Ishikawa (cell line): ENCODE results near the gene FRMPD3.

Source experiments
- CEBPB ChIP-seq: IDR thresholded peaks from 2 replicates; pipeline ENCODE4 v1.6.1; 2012
- CREB1 ChIP-seq: IDR thresholded peaks from 2 replicates; pipeline ENCODE4 v1.6.1; 2012; ENCODE audit warnings: low read depth
- EGR1 ChIP-seq: IDR thresholded peaks from 2 replicates; pipeline ENCODE4 v1.6.1; 2012
- EP300 ChIP-seq: IDR thresholded peaks from 2 replicates; pipeline ENCODE4 v1.6.1; 2012; ENCODE audit warnings: borderline replicate concordance
- FOXM1 ChIP-seq: IDR thresholded peaks from 2 replicates; pipeline ENCODE4 v1.6.1; 2012; ENCODE audit warnings: low read depth, borderline replicate concordance
- MAX ChIP-seq: IDR thresholded peaks from 2 replicates; pipeline ENCODE4 v1.6.1; 2012
- NFIC ChIP-seq: IDR thresholded peaks from 2 replicates; pipeline ENCODE4 v1.6.1; 2012
- RAD21 ChIP-seq: IDR thresholded peaks from 2 replicates; pipeline ENCODE4 v1.6.1; 2012; ENCODE audit warnings: low read depth
- TAF1 ChIP-seq: IDR thresholded peaks from 2 replicates; pipeline ENCODE4 v1.6.1; 2012; ENCODE audit warnings: low read depth, mild to moderate bottlenecking
- TEAD4 ChIP-seq: IDR thresholded peaks from 2 replicates; pipeline ENCODE4 v1.6.1; 2012
- YY1 ChIP-seq: IDR thresholded peaks from 2 replicates; pipeline ENCODE4 v1.6.1; 2012; ENCODE audit warnings: low read depth
- ZBTB7A ChIP-seq: IDR thresholded peaks from 2 replicates; pipeline ENCODE4 v1.6.1; 2012; ENCODE audit warnings: low read depth
- TF ChIP-seq, protein P1 (sequence below): IDR thresholded peaks from 2 replicates; pipeline ENCODE4 v1.6.1; 2012; ENCODE audit warnings: low read depth, mild to moderate bottlenecking

- TF ChIP-seq, protein P1, sequence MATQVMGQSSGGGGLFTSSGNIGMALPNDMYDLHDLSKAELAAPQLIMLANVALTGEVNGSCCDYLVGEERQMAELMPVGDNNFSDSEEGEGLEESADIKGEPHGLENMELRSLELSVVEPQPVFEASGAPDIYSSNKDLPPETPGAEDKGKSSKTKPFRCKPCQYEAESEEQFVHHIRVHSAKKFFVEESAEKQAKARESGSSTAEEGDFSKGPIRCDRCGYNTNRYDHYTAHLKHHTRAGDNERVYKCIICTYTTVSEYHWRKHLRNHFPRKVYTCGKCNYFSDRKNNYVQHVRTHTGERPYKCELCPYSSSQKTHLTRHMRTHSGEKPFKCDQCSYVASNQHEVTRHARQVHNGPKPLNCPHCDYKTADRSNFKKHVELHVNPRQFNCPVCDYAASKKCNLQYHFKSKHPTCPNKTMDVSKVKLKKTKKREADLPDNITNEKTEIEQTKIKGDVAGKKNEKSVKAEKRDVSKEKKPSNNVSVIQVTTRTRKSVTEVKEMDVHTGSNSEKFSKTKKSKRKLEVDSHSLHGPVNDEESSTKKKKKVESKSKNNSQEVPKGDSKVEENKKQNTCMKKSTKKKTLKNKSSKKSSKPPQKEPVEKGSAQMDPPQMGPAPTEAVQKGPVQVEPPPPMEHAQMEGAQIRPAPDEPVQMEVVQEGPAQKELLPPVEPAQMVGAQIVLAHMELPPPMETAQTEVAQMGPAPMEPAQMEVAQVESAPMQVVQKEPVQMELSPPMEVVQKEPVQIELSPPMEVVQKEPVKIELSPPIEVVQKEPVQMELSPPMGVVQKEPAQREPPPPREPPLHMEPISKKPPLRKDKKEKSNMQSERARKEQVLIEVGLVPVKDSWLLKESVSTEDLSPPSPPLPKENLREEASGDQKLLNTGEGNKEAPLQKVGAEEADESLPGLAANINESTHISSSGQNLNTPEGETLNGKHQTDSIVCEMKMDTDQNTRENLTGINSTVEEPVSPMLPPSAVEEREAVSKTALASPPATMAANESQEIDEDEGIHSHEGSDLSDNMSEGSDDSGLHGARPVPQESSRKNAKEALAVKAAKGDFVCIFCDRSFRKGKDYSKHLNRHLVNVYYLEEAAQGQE = no peak
- TF ChIP-seq MAX = no peak
- no peak for TF ChIP-seq EP300
- no peak for TF ChIP-seq CEBPB
- no peak for TF ChIP-seq ZBTB7A
- TF ChIP-seq YY1 = no peak
- TF ChIP-seq TEAD4 = no peak
- TF ChIP-seq FOXM1 = no peak
- TF ChIP-seq RAD21 = no peak
- TF ChIP-seq CREB1 = no peak
- TF ChIP-seq TAF1 = no peak
- no peak for TF ChIP-seq EGR1
- TF ChIP-seq NFIC = no peak
These were observed 6.4 kb upstream of the FRMPD3 start for GRCh38 chrX:107442914-107443527.
